T follicular helper cell (primary cell): ENCODE data around the gene HOMER1.
"Not testable (repeated sequence)": the region's sequence is repeated elsewhere in the genome, so short reads cannot be mapped to it uniquely, and the experiment has no call there.

Experiments used
- DNase-seq: peaks from one replicate; pipeline ENCODE4 v3.0.0-alpha.2; 2020; ENCODE audit warnings: low read depth

HOMER1 gene

GRCh38 chr5:79417495-79417894 lies 96.4 kb downstream of the HOMER1 start:
- no peak for DNase-seq

DNA sequence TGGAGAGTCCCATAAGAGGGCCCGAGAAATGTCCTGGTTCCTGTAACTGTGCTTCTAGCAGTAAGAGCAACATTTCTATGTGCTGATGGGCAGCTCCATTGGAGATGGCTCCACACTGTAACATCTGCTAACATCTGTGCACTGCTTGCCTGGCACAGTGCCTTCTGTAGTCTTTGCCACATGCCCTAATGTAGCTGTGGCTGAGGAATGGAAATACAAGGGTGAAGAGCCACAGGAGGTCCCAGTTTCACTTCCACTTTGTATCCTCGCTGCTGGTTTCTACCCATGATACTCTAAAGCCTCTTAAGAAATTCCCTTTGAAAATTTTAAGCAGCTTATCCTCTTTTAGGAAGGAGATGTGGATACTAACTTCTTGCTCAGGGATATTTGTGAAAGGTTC lies 97.4 kb downstream of the HOMER1 start:
- no peak for DNase-seq

DNA sequence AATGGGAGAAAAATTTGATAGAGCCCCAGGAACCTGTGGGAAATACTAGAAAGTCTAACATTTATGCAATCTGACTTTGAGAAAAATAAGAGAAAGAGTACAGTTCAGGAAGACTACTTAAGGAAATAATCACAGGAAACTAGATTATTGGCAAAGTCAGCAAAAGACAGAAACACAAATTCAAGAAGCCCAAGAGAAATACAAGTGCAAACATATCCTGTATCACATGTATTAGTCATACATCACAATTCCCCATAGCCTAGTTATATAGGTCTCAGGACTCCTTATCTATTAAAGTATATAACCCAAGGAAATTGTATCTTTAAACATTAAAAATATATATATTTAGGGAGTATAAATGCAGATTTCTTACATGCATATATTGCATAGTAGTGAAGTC lies 100.8 kb downstream of the HOMER1 start:
- no peak for DNase-seq

- DNase-seq, result no peak
Measured at GRCh38 chr5:79408028-79408427, 105.9 kb downstream of the HOMER1 start.

DNA sequence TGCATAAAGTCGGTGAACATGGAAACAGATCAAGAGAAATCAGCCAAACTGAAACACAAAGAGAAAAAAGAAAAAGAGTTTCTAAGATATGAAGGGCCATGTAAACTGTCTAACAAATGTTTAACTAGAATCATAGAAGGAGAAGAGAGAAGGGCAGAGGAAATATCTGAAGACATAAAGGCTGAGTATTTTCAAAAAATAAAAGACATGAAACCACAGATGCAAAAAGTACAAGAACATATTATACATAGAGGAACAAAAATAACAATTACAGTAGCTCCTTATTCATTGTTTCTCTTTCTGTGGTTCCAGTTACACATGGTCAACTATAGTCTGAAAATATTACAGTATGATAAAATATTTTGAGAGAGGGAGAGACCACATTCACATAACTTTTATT lies 106.3 kb downstream of the HOMER1 start:
- no peak for DNase-seq

- DNase-seq, result no peak
Measured at GRCh38 chr5:79401216-79401615, 112.7 kb downstream of the HOMER1 start.

DNA sequence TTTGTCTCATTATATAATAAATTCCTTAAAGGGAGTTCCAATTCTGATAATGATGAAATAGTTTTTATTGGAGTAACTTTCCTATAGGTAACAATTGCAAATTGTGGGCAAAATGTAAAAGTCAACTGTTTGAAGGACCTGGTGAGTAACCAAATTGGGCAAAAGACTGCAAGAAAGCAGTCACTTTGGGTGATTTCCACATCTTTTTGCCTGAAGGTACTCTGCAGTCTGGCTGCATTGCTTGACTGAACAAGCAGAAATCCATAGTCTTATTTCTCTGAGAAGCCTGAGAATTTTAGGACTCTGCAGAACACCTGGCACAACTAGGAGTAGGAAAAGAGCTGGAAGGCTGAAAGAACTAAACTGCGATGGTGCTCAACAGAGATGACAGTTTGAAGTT lies 114.9 kb downstream of the HOMER1 start:
- DNase-seq, result no peak

- DNase-seq, result no peak
Measured at GRCh38 chr5:79397080-79397479, 116.9 kb downstream of the HOMER1 start.

GRCh38 chr5:79396265-79396664 lies 117.7 kb downstream of the HOMER1 start:
- no peak for DNase-seq

- no peak for DNase-seq
Measured at GRCh38 chr5:79395296-79395695, 118.6 kb downstream of the HOMER1 start.

DNA sequence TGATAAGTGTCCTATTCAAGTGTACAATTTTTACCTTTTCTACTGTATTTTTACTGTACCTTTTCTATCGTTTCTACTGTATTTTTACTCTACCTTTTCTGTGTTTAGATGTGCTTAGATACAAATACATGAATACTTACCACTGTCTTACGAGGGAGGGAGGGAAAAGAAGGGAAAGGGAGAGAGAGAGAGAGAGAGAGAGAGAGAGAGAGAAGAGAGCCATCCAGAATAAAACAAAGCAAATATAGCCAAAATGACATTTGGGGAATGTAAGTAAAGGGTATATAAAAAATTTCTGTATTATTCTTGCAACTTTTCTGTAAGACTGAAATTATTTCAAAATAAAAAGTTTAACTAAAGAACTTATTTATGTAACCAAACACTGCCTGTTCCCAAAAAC lies 121.2 kb downstream of the HOMER1 start:
- DNase-seq, result no peak

GRCh38 chr5:79386679-79387078 lies 127.3 kb downstream of the HOMER1 start:
- no peak for DNase-seq

- not testable (repeated sequence) for DNase-seq
Measured at GRCh38 chr5:79385126-79385525, 128.8 kb downstream of the HOMER1 start.

DNA sequence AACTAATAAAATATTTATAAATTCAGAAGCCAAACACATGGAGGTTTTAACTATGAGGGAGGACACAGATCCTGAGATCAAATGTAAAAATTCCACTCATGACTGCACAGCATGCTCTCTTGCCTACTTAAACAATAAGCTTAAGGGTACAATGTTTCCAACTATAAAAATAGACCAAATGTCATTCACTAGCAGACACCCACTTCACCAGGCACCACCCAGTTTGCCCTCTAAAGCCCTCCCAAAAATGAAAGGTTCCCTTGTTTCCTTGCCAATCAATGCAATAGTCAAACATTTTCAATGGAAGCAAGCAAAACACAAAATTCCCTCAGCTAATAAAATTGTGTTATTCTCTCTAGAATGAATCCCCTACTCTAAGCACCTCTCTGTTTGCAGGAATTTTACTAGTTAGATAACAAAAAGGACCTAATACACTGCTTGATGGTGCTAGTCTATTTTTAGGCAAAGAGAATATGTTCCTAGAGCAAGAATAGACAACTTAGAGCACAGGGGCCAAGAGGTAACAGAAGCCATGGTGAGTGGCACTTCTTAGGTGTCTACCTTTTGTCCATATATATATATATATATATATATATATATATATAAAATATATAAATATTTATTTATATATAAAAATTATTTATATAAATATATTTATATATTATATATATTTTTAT lies 135.3 kb downstream of the HOMER1 start:
- no peak for DNase-seq

DNA sequence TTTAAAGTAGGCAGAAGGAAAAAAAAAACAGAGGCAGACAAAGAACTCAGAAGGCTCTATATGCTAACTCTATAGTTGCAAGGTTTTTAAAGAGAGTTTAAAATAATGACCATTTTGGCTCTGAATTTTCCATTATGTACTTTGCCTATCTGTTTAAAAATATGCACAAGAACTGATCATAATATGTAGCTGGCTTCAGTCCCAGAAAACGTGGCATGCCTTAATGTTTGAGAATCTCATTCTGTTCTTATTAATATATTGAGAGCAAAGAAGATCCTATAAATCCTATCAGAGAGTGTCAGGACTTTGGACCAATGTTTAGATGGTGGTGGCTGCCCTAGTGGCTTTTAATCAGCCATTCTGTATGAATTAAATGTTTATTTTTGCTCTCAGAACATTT lies 156.5 kb downstream of the HOMER1 start:
- DNase-seq, result no peak

GRCh38 chr5:79349881-79350280 lies 164.1 kb downstream of the HOMER1 start:
- no peak for DNase-seq

GRCh38 chr5:79349047-79349446 lies 164.9 kb downstream of the HOMER1 start:
- no peak for DNase-seq

DNA sequence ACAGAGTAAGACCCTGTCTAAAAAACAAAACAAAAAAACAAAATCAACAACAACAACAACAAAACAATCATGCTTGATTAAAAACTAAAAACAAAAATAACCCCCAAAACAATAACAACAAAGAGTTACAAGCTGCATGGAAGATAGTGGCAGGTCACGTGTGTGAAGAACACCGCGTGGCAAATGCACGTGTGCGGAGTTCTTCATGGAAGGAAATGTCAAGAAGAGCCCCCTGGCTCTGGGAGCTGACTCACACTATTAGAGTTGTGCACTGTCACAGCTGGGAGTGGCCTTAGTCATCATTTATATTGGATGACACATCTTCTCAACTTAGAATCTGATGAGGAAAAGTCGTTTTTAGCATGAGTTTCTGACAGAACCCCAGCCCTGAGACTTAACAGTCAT lies 167.5 kb downstream of the HOMER1 start:
- no peak for DNase-seq

- no peak for DNase-seq
Measured at GRCh38 chr5:79333852-79334557, 179.9 kb downstream of the HOMER1 start.

DNA sequence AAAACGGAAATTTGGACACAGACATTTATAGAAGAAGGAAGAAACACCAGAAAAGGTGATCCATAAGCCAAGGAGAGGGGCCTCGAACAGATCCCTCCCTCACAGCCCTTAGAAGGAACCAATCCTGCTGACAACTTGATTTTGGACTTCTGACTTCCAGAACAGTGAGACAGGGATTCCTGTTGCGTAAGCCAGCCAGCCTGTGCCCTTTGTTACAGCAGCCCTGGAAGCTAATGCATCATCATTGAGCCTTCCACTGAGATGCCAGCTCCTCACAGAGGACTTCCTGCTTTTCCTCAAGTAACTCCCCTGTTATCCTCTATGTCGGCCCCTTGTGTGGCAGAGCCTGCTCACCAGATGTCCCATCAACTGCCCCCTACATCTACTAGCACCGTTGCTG lies 183.9 kb downstream of the HOMER1 start:
- DNase-seq, result no peak

DNA sequence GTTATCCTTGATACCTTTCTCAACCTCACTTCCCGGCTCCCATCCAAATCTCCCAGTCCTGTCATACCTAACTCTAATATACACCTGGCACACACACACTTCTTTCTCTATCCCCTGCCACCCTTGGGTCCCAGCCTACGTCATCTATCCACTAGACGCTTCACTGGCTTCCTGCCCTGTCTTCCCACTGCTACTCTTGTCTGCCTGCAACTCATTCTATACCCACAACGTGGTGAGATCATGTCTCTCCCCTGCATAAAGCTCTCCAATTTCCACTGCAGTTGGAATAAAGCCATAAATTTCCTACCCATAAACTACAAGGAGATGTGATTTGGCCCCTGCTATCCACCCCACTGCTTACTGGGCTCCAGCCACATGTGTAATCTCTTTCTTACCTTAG lies 184.5 kb downstream of the HOMER1 start:
- DNase-seq, result no peak
